Measurements from ENCODE around the gene BIRC2.

Gene BIRC2

GRCh38 chr11:102390667-102391465 lies 43.9 kb downstream of the BIRC2 start:
- H3K4me3 ChIP-seq (replicated peaks; ENCODE audit: low read depth, low read length) = no peak overlapping the region
- no peak for DNase-seq (ENCODE audit: extremely low read depth, low read depth)
- TF ChIP-seq CTCF (IDR thresholded peaks at IDR 0.05; ENCODE audit: low read depth, low read length, missing control alignments) = peak; percentile 88

DNA sequence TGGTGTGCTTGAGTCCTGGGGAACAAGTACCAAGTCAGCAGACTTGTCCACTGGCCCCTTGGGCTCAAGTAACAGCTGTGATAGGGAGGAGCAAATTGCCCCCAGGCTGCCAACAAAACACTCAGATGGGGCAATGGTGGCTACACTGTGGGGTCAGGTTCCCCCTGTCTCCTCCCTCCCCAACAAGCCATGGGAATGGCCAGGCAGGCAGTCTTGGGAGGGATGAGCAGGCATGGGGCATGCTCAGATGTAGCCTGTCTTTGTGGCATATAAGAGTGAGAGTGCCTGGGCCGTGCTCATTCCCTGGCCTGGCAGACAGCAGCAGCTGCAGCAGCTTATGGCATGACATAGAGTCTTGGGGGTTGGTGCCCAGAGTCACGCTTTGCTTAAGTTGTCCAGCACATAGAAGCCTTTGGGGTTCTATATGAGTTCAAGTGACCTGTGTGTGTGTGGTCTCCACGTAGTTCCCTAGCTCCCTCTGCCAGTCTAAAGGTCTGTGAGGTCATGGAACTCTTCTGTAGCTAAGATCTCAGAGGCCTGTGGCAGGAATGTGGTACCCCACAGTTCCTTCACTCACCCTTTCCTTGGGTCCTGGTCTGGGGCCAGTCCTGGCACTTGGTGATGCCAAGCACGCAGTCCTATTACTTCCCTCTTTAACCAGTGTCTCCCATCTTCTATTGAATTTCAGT lies 44.7 kb downstream of the BIRC2 start:
- no peak for TF ChIP-seq CTCF (IDR thresholded peaks at IDR 0.05; ENCODE audit: low read depth, low read length, missing control alignments)
- no peak overlapping the region for H3K4me3 ChIP-seq (replicated peaks; ENCODE audit: low read depth, low read length)
- DNase-seq (ENCODE audit: extremely low read depth, low read depth) = no peak

GRCh38 chr11:102393272-102393730 lies 46.3 kb downstream of the BIRC2 start:
- TF ChIP-seq CTCF (IDR thresholded peaks at IDR 0.05; ENCODE audit: low read depth, low read length, missing control alignments) = no peak
- no peak for DNase-seq (ENCODE audit: extremely low read depth, low read depth)
- no peak overlapping the region for H3K4me3 ChIP-seq (replicated peaks; ENCODE audit: low read depth, low read length)

DNA sequence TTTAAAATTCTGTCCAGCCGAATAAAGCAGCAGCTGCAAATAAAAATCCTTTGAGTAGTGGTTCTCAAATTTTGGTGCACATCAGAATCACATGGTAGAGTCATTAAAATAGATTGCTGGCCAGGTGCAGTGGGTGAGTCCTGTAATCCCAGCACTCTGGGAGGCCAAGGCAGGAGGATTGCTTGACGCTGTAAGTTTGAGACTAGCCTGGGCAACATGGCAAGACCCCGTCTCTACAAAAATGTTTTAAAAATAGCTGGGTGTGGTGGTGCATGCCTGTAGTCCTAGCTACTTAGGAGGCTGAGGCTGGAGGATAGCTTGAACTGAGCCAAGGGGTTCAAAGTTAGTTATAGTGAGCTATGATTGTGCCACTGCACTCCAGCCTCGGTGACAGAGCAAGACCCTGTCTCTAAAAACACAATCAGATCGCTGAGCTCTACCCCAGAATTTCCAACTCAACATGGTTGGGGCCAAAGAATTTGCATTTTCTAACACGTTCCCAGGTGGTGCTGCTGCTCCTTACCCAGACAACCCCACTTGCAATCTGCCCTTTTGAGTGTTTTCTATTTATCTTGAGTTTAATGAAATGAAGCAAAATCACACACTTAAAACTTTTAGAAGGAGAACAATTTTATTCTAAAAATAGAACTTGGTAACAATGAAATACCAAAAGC lies 48.8 kb downstream of the BIRC2 start:
- no peak overlapping the region for H3K4me3 ChIP-seq (replicated peaks; ENCODE audit: low read depth, low read length)
- TF ChIP-seq CTCF (IDR thresholded peaks at IDR 0.05; ENCODE audit: low read depth, low read length, missing control alignments) = no peak
- no peak for DNase-seq (ENCODE audit: extremely low read depth, low read depth)

GRCh38 chr11:102396708-102397563 lies 49.9 kb downstream of the BIRC2 start:
- H3K4me3 ChIP-seq (replicated peaks; ENCODE audit: low read depth, low read length) = no peak overlapping the region
- DNase-seq (ENCODE audit: extremely low read depth, low read depth) = no peak
- TF ChIP-seq CTCF (IDR thresholded peaks at IDR 0.05; ENCODE audit: low read depth, low read length, missing control alignments) = no peak

- TF ChIP-seq CTCF (IDR thresholded peaks at IDR 0.05; ENCODE audit: low read depth, low read length, missing control alignments) = no peak
- no peak overlapping the region for H3K4me3 ChIP-seq (replicated peaks; ENCODE audit: low read depth, low read length)
- no peak for DNase-seq (ENCODE audit: extremely low read depth, low read depth)
Measured at GRCh38 chr11:102398297-102398696, 51.3 kb downstream of the BIRC2 start.
